H9 (cell line): ENCODE measurements around the gene MYO1F. TPM values are rescaled to one million over a fixed set of nuclear protein-coding genes. Genes with fewer than 3 reads are reported as not detected.

Experiments
- DNase-seq: peaks from one replicate; pipeline ENCODE4 v3.0.0-alpha.2; 2017
- H2AFZ ChIP-seq: one replicate; pipeline ENCODE4 v1.6.1; 2013; ENCODE audit warnings: mild to moderate bottlenecking, low read length, control low read depth, moderate library complexity
- H2AK5ac ChIP-seq: 2 replicates; pipeline ENCODE4 v1.6.1; 2013; ENCODE audit warnings: low read length, control low read depth, mixed read lengths; ENCODE audit not compliant: insufficient read length
- H2BK120ac ChIP-seq: one replicate; pipeline ENCODE4 v1.6.1; 2013; ENCODE audit warnings: low read depth, mild to moderate bottlenecking, low read length, control low read depth, inconsistent platforms; ENCODE audit not compliant: poor library complexity, severe bottlenecking
- H2BK12ac ChIP-seq: 2 replicates; pipeline ENCODE4 v1.6.1; 2013; ENCODE audit warnings: low read length, control low read depth, mixed read lengths, low read depth; ENCODE audit not compliant: insufficient read length
- H2BK15ac ChIP-seq: 2 replicates; pipeline ENCODE4 v1.6.1; 2013; ENCODE audit warnings: low read depth, low read length, control low read depth
- H2BK20ac ChIP-seq: one replicate; pipeline ENCODE4 v1.6.1; 2013; ENCODE audit warnings: low read depth, mild to moderate bottlenecking, low read length, control low read depth, inconsistent platforms; ENCODE audit not compliant: poor library complexity, severe bottlenecking
- H2BK5ac ChIP-seq: 2 replicates; pipeline ENCODE4 v1.6.1; 2013; ENCODE audit warnings: low read length, control low read depth, mixed read lengths; ENCODE audit not compliant: insufficient read length
- H3K14ac ChIP-seq: 2 replicates; pipeline ENCODE4 v1.6.1; 2013; ENCODE audit warnings: low read length, control low read depth; ENCODE audit not compliant: insufficient read depth
- H3K18ac ChIP-seq: 2 replicates; pipeline ENCODE4 v1.6.1; 2013; ENCODE audit warnings: low read depth, mild to moderate bottlenecking, mixed read lengths, low read length, control low read depth; ENCODE audit not compliant: insufficient read length
- H3K23ac ChIP-seq: 2 replicates; pipeline ENCODE4 v1.6.1; 2013; ENCODE audit warnings: low read length, control low read depth, mixed read lengths, low read depth; ENCODE audit not compliant: insufficient read length
- H3K23me2 ChIP-seq: 2 replicates; pipeline ENCODE4 v1.6.1; 2013; ENCODE audit warnings: low read depth, mild to moderate bottlenecking, mixed read lengths, low read length, control low read depth; ENCODE audit not compliant: insufficient read length, poor library complexity, severe bottlenecking
- H3K27ac ChIP-seq: 2 replicates; pipeline ENCODE4 v1.5.1; 2013; ENCODE audit warnings: low read length, control low read depth, mixed read lengths, low read depth; ENCODE audit not compliant: insufficient read length
- H3K27me3 ChIP-seq: 2 replicates; pipeline ENCODE4 v1.6.1; 2013; ENCODE audit warnings: low read length, control low read depth, inconsistent platforms; ENCODE audit not compliant: insufficient read depth
- H3K4ac ChIP-seq: 2 replicates; pipeline ENCODE4 v1.6.1; 2013; ENCODE audit warnings: low read depth, mild to moderate bottlenecking, control low read depth, inconsistent platforms, low read length, moderate library complexity
- H3K4me1 ChIP-seq: 2 replicates; pipeline ENCODE4 v1.6.1; 2013; ENCODE audit warnings: low read length, control low read depth, inconsistent platforms; ENCODE audit not compliant: insufficient read depth
- H3K4me2 ChIP-seq: 2 replicates; pipeline ENCODE4 v1.6.1; 2013; ENCODE audit warnings: low read length, control low read depth, mixed read lengths; ENCODE audit not compliant: insufficient read length, insufficient read depth
- H3K56ac ChIP-seq: 2 replicates; pipeline ENCODE4 v1.6.1; 2013; ENCODE audit warnings: low read depth, mild to moderate bottlenecking, mixed read lengths, low read length, control low read depth; ENCODE audit not compliant: insufficient read length
- H3K79me1 ChIP-seq: 2 replicates; pipeline ENCODE4 v1.6.1; 2013; ENCODE audit warnings: low read depth, mild to moderate bottlenecking, moderate library complexity, low read length, control low read depth, inconsistent platforms; ENCODE audit not compliant: insufficient read depth, poor library complexity, severe bottlenecking
- H3K79me2 ChIP-seq: 2 replicates; pipeline ENCODE4 v1.6.1; 2013; ENCODE audit warnings: low read length, control low read depth, inconsistent platforms; ENCODE audit not compliant: insufficient read depth
- H3K9ac ChIP-seq: 2 replicates; pipeline ENCODE4 v1.6.1; 2013; ENCODE audit warnings: low read length, control low read depth, mixed read lengths; ENCODE audit not compliant: insufficient read length; ENCODE audit errors: extremely low read depth
- H3K9me3 ChIP-seq: one replicate; pipeline ENCODE4 v1.6.1; 2013; ENCODE audit warnings: low read depth, low read length, inconsistent platforms; ENCODE audit not compliant: control insufficient read depth
- H3T11ph ChIP-seq: one replicate; pipeline ENCODE4 v1.6.1; 2013; ENCODE audit warnings: mild to moderate bottlenecking, low read length, control low read depth, inconsistent platforms
- H4K20me1 ChIP-seq: one replicate; pipeline ENCODE4 v1.6.1; 2013; ENCODE audit not compliant: control insufficient read depth, insufficient read length, insufficient read depth
- H4K5ac ChIP-seq: 2 replicates; pipeline ENCODE4 v1.6.1; 2013; ENCODE audit warnings: low read depth, mild to moderate bottlenecking, mixed read lengths, low read length, control low read depth; ENCODE audit not compliant: insufficient read length
- H4K8ac ChIP-seq: replicated peaks from 2 replicates; pipeline ENCODE4 v1.6.1; 2013; ENCODE audit warnings: low read length, control low read depth, mixed read lengths, low read depth; ENCODE audit not compliant: insufficient read length
- H4K91ac ChIP-seq: 2 replicates; pipeline ENCODE4 v1.6.1; 2013; ENCODE audit warnings: low read depth, mild to moderate bottlenecking, moderate library complexity, mixed read lengths, low read length, control low read depth; ENCODE audit not compliant: insufficient read length
- H3K27ac Mint-ChIP-seq, 3 experiments: 2 replicates in 2 of 3; 3 replicates in 1 of 3; pipeline ENCODE4 v1.8.0; 2020 to 2021; ENCODE audit warnings: mixed read lengths in 3 of 3, mild to moderate bottlenecking in 1 of 3, moderate library complexity in 1 of 3
- H3K27me3 Mint-ChIP-seq: 2 replicates; pipeline ENCODE4 v1.8.0; 2021; ENCODE audit warnings: low read depth, mild to moderate bottlenecking, moderate library complexity, mixed read lengths
- H3K36me3 Mint-ChIP-seq, 3 experiments: 2 replicates in 2 of 3; 3 replicates in 1 of 3; pipeline ENCODE4 v1.8.0; 2020 to 2021; ENCODE audit warnings: low read depth in 3 of 3, mixed read lengths in 3 of 3; ENCODE audit not compliant: insufficient read depth in 1 of 3
- H3K4me1 Mint-ChIP-seq, 2 experiments: 2 replicates each; pipeline ENCODE4 v1.8.0; 2020; ENCODE audit warnings: mixed read lengths in 2 of 2
- H3K4me3 Mint-ChIP-seq, 2 experiments: 2 replicates in 1 of 2; 3 replicates in 1 of 2; pipeline ENCODE4 v1.8.0; 2020 to 2021; ENCODE audit warnings: mild to moderate bottlenecking in 2 of 2, mixed read lengths in 2 of 2, moderate library complexity in 1 of 2
- H3K9me3 Mint-ChIP-seq, 2 experiments: 2 replicates in 1 of 2; 3 replicates in 1 of 2; pipeline ENCODE4 v1.8.0; 2020; ENCODE audit warnings: mild to moderate bottlenecking in 2 of 2, mixed read lengths in 2 of 2, moderate library complexity in 1 of 2
- CTCF ChIP-seq: fragments of 200-600 bp; sonication (generic); conservative IDR thresholded peaks from 3 replicates; pipeline ENCODE4 v1.8.0; 2021; ENCODE audit warnings: antibody characterized with exemption, mild to moderate bottlenecking
- WGBS: extraction: QIAGEN DNeasy Blood & Tissue Kit; methylation state at CpG from one replicate; pipeline ENCODE4 v1.1.7; 2013; ENCODE audit warnings: missing lambda C conversion rate, low lambda C conversion rate, mixed read lengths; ENCODE audit not compliant: insufficient read length; ENCODE audit errors: extremely low coverage; 5-methylcytosine and 5-hydroxymethylcytosine counted together
- total RNA-seq: library from RNA; stranded (reverse); gene quantifications from 2 replicates; pipeline ENCODE4 v1.2.1, GENCODE V29; 2021

MYO1F gene
- total RNA-seq, 1 experiment from 2014 or later: 1.0 TPM

- H4K5ac ChIP-seq: no peak overlapping the region
- H3K4me2 ChIP-seq: no peak overlapping the region
- H3K27me3 Mint-ChIP-seq: peaks cover 5% of the 10 kb centered on the region
- no peak overlapping the region for H3K56ac ChIP-seq
- no peaks in the 10 kb centered on the region for H3K23me2 ChIP-seq
- no peak overlapping the region for H2BK120ac ChIP-seq
- peaks cover 3% of the 10 kb centered on the region; the same call in 1 of the 2 replicates for H3K4me1 ChIP-seq
- peaks cover 0 to 2% (median 0%) of the 10 kb centered on the region in 3 experiments; a peak in 3 of 7 replicates for H3K36me3 Mint-ChIP-seq
- H3K27me3 ChIP-seq: no peaks in the 10 kb centered on the region
- no peak overlapping the region for H3K14ac ChIP-seq
- no peaks in the 10 kb centered on the region for H3K9me3 ChIP-seq
- H2AK5ac ChIP-seq: no peak overlapping the region
- DNase-seq: no peak
- no peak overlapping the region for H3K9ac ChIP-seq
- TF ChIP-seq CTCF: no peak
- no peaks in the 10 kb centered on the region; a peak in 1 of 5 replicates for H3K9me3 Mint-ChIP-seq
- no peak overlapping the region for H3K18ac ChIP-seq
- WGBS: no CpG with 5 or more reads among the region's 7 CpGs
- no peaks in the 10 kb centered on the region for H4K20me1 ChIP-seq
- peaks cover 8 to 24% of the 10 kb centered on the region in 2 experiments for H3K4me1 Mint-ChIP-seq
- H3K79me2 ChIP-seq: no peaks in the 10 kb centered on the region
- H2BK15ac ChIP-seq: no peak overlapping the region
- no peak overlapping the region for H3K27ac Mint-ChIP-seq
- H4K8ac ChIP-seq: no peak overlapping the region
- H3T11ph ChIP-seq: no peak overlapping the region
- H3K4me3 Mint-ChIP-seq: no peak overlapping the region
- no peak overlapping the region for H2BK12ac ChIP-seq
- no peak overlapping the region for H3K4ac ChIP-seq
- no peaks in the 10 kb centered on the region for H3K79me1 ChIP-seq
- no peak overlapping the region for H4K91ac ChIP-seq
- no peak overlapping the region for H3K27ac ChIP-seq
- H3K23ac ChIP-seq: no peak overlapping the region
- no peak overlapping the region for H2AFZ ChIP-seq
- H2BK5ac ChIP-seq: no peak overlapping the region
- no peak overlapping the region for H2BK20ac ChIP-seq
These were observed 45.8 kb downstream of the MYO1F start for GRCh38 chr19:8531470-8531869.
